HFFc6 (cell line): ENCODE data around the gene LRRC57. TPM values are rescaled to one million over a fixed set of nuclear protein-coding genes. Genes with fewer than 3 reads are reported as not detected.

Experiments
- DNase-seq: peaks from one replicate; pipeline ENCODE4 v3.0.0-alpha.2; 2018
- H3K27ac Mint-ChIP-seq: 2 replicates; pipeline ENCODE4 v1.8.0; 2020; ENCODE audit warnings: mild to moderate bottlenecking, mixed read lengths
- H3K27me3 Mint-ChIP-seq: 2 replicates; pipeline ENCODE4 v1.8.0; 2021; ENCODE audit warnings: mild to moderate bottlenecking, moderate library complexity, mixed read lengths; ENCODE audit not compliant: insufficient read depth
- H3K36me3 Mint-ChIP-seq: 2 replicates; pipeline ENCODE4 v1.8.0; 2021; ENCODE audit warnings: low read depth, mixed read lengths
- H3K4me1 Mint-ChIP-seq: 2 replicates; pipeline ENCODE4 v1.8.0; 2020; ENCODE audit warnings: low read depth, mixed read lengths
- H3K4me3 Mint-ChIP-seq: 2 replicates; pipeline ENCODE4 v1.8.0; 2020; ENCODE audit warnings: mild to moderate bottlenecking, moderate library complexity, mixed read lengths
- H3K9me3 Mint-ChIP-seq: 2 replicates; pipeline ENCODE4 v1.8.0; 2020; ENCODE audit warnings: mild to moderate bottlenecking, mixed read lengths
- CTCF ChIP-seq: fragments of 200-600 bp; sonication (generic); IDR thresholded peaks from 2 replicates; pipeline ENCODE4 v1.5.0; 2021; ENCODE audit warnings: antibody characterized with exemption, mild to moderate bottlenecking
- total RNA-seq, 6 experiments: library from RNA; stranded (reverse); fragmentation: NEBNext Ultra II Directional; extraction: Animal tissue kit (Norgen Biotek cat#: 25700); gene quantifications; 2 replicates in 1 of 6; 3 replicates in 5 of 6; pipeline ENCODE4 v1.2.3, GENCODE V29; 2021

LRRC57 gene
- total RNA-seq, 6 experiments from 2014 or later, result 18.5 to 22.9 (median 20.4) TPM

- Mint-ChIP-seq H3K27ac (peak overlapping the region; percentile 94), H3K4me3 (no peak overlapping the region)
- TF ChIP-seq CTCF, result no peak
Measured at GRCh38 chr15:42493679-42494078, 54.9 kb downstream of the LRRC57 start.

GRCh38 chr15:42491539-42492225 lies 56.9 kb downstream of the LRRC57 start:
- H3K36me3 Mint-ChIP-seq, result peaks cover 8% of the 10 kb centered on the region
- H3K9me3 Mint-ChIP-seq, result no peaks in the 10 kb centered on the region
- DNase-seq, result peak; percentile 74
- peak overlapping the region; percentile 94 for H3K4me3 Mint-ChIP-seq
- TF ChIP-seq CTCF, result no peak
- H3K4me1 Mint-ChIP-seq, result peaks cover 52% of the 10 kb centered on the region
- H3K27me3 Mint-ChIP-seq, result peaks cover 5% of the 10 kb centered on the region; the same call in 1 of the 2 replicates
- H3K27ac Mint-ChIP-seq, result peak overlapping the region; percentile 100

More at GRCh38 chr15:42493679-42494078, 54.9 kb downstream of the LRRC57 start:
- peaks cover 52% of the 10 kb centered on the region for H3K4me1 Mint-ChIP-seq
- peaks cover 8% of the 10 kb centered on the region for H3K36me3 Mint-ChIP-seq
- DNase-seq, result no peak
- H3K27me3 Mint-ChIP-seq, result peaks cover 5% of the 10 kb centered on the region; the same call in 1 of the 2 replicates
- H3K9me3 Mint-ChIP-seq, result no peaks in the 10 kb centered on the region

GRCh38 chr15:42490671-42491538 lies 57.7 kb downstream of the LRRC57 start, which contains the start of gene ZNF106:
ZNF106 (minus strand) TSS chr15:42491141; CDS start chr15:42472289, 18,852 bp downstream.
- H3K27me3 Mint-ChIP-seq, result peaks cover 5% of the 10 kb centered on the region; the same call in 1 of the 2 replicates
- H3K9me3 Mint-ChIP-seq, result no peaks in the 10 kb centered on the region
- DNase-seq, result peak; percentile 92
- peak within 1 kb of the TSS; percentile 100 for H3K27ac Mint-ChIP-seq
- H3K36me3 Mint-ChIP-seq, result peaks cover 3% of the 10 kb centered on the region
- peak within 1 kb of the TSS; percentile 94 for H3K4me3 Mint-ChIP-seq
- H3K4me1 Mint-ChIP-seq, result peaks cover 44% of the 10 kb centered on the region
- peak; percentile 39 for TF ChIP-seq CTCF

GRCh38 chr15:42490291-42490670 lies 58.3 kb downstream of the LRRC57 start:
- no peak for DNase-seq
- H3K9me3 Mint-ChIP-seq, result no peaks in the 10 kb centered on the region
- H3K27me3 Mint-ChIP-seq, result peaks cover 4% of the 10 kb centered on the region; the same call in 1 of the 2 replicates
- H3K27ac Mint-ChIP-seq, result peak overlapping the region; percentile 100
- no peak for TF ChIP-seq CTCF
- H3K36me3 Mint-ChIP-seq, result no peaks in the 10 kb centered on the region
- peak overlapping the region; percentile 94 for H3K4me3 Mint-ChIP-seq
- peaks cover 41% of the 10 kb centered on the region for H3K4me1 Mint-ChIP-seq

Other genes with a start within 250 kb of the LRRC57 start
- gene CAPN3, start 189.3 kb downstream of the LRRC57 start, total RNA-seq, result 1 to 10 TPM in 5 of 6 experiments, under 1 TPM in 1; 0.81 to 1.9 (median 1.5) TPM
- 10 to 100 TPM; 51.5 to 58.9 (median 56.1) TPM for gene ZNF106, start 57.7 kb downstream of the LRRC57 start, total RNA-seq
- 10 to 100 TPM; 48.1 to 65.7 (median 55.8) TPM for gene SNAP23, start 53.2 kb downstream of the LRRC57 start, total RNA-seq
- gene HAUS2, start within 50 bp of the LRRC57 start, total RNA-seq, result 10 to 100 TPM; 18.0 to 30.5 (median 26.5) TPM
- gene STARD9, start 26.8 kb upstream of the LRRC57 start, total RNA-seq, result 1 to 10 TPM; 1.9 to 2.8 (median 2.3) TPM
- 10 to 100 TPM; 12.4 to 17.7 (median 16.0) TPM for gene CDAN1, start 188.3 kb upstream of the LRRC57 start, total RNA-seq